GM18868 (cell line): ENCODE measurements around the gene C6orf62.
"Not testable (repeated sequence)": the region's sequence is repeated elsewhere in the genome, so short reads cannot be mapped to it uniquely, and the experiment has no call there.

Source experiments
- ATAC-seq: cut with Tn5 transposase; IDR thresholded peaks from one replicate; pipeline ENCODE4 v1.9.1; 2021; ENCODE audit warnings: mild to moderate bottlenecking, moderate library complexity; ENCODE audit not compliant: unreplicated experiment

C6orf62 gene

DNA sequence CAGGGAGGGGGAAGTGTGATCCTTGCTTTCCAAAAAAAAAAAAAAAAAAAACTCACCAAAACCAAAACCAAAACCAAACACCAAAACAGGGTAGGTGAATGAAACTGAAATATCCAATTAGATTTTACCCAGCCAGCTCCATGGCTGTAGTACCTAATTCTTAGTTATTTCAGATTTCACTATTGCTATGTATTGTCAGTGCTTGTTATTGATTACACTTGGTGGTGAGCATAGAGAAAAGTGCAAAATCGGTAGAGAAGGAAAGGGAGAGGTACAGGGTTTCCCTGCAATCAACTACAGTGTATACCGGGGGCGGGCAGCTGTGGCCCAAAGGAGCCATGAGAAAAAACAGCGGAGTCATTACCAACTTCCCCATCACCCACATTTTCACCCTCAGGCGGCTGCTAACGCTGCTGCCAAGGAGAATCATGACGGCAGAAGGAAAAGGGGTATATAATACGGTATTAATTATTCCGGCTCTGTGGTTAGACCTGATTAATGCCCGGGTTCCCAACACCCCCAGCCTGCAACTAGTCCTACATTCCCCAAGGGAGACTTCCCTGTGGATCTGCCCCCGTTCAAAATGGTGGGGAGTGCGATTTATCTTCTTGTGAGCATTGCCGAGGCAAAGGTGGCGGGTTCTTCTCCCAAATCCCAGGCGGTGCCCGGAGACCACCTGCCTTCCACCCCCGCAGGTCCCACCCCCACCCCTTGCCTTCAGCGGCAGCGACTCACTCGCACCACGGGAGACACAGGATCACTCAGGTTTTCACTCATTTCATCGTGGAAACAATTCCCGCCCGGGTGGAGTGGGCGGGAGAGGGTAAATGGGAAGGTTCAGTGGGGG lies at the start of gene C6orf62:
Gene C6orf62 (minus strand): TSS at position 30 of the 847 bp plus-strand sequence. CDS start 486 bp downstream, outside the sequence.
- ATAC-seq, result no peak

- no peak for ATAC-seq
These were observed 49.4 kb upstream of the C6orf62 start for GRCh38 chr6:24768361-24768760.

DNA sequence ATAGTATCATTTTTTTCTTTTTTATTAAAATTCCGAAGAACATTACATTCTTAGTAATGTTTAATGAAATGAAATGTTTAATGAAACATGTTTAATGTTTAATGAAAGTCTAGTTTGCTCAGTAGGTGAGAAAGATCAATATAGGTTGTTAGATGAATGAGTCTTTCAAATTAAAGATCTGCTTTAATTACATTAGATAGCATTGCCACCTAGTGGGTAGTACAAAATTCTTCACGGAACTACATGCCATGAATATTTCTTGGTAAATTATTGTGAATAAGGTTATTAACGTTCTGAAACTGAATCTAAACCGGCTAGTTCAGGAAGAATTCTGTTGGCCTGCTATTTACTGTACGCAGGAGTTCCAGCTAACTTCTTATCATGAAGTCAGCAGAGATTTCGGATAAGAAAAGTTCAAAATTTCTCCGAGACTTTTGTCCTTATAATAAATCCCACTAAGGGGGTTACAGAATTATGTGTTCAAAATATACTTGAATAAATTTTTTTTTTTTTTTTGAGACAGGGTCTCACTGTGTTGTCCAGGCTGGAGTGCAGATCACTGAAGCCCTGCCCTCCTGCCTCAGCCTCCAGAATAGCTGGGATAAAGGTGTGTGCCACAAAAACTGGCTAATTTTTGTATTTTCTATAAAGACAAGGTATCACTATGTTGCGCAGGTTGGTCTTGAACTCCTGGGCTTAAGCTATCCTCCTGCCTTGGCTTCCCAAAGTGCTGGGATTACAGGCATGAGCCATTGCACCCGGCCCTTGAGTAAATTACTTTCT lies 47.9 kb upstream of the C6orf62 start:
- ATAC-seq, result no peak

GRCh38 chr6:24765968-24766367 lies 47.0 kb upstream of the C6orf62 start:
- not testable (repeated sequence) for ATAC-seq

- ATAC-seq, result not testable (repeated sequence)
These were observed 46.2 kb upstream of the C6orf62 start for GRCh38 chr6:24764833-24765828.

DNA sequence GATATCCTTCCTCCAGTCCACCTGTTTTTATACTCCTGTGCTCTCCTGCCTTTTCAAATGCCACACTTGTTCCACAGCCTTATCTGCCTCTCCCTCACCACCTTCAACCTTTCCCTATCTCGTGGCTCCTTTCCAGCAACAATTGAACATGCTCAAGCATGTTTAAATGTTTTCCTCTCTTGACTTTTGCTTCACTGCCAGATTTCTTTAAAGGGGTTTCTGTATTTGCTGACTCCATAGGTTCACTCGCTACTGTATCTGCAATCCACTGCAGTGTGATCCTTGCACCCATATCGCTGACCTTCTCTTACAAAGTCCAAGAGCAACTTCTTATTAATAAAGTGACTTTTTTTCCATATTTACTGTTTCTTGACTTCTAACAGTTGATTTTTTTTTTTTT lies 44.6 kb upstream of the C6orf62 start:
- no peak for ATAC-seq

DNA sequence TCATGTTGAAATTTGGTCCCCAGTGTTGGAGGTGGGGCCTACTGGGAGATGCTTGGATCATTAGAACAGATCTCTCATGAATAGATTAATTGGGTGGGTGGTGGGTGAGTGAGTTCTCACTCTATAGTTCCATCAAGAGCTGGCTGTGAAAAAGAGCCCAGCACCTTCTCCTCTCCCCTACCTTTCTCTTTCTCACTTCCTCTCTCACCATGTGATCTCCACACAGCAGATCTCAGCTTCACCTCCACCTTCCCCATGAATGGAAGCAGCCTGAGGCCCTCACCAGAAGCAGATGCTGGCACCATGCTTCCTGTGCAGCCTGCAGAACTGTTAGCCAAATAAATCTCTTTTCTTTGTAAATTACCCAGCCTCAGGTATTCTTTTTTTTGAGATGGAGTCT lies 42.9 kb upstream of the C6orf62 start:
- no peak for ATAC-seq

GRCh38 chr6:24761193-24761835 lies 42.4 kb upstream of the C6orf62 start:
- no peak for ATAC-seq

DNA sequence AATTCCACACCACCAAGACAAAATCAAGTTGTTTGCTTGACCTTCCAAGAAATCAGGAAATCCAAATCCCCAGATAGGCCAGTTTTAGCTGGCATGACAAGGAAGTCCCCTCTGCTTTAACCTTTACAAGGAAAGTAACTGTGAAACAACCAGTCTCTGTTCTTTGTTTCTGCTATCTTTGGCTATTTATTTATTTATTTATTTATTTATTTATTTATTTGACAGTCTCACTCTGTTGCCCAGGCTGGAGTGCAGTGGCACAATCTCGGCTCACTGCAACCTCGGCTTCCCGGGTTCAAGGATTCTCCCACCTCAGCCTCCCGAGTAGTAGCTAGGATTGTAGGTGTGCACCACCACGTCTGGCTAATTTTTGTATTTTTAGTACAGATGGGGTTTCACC lies 41.3 kb upstream of the C6orf62 start:
- no peak for ATAC-seq

DNA sequence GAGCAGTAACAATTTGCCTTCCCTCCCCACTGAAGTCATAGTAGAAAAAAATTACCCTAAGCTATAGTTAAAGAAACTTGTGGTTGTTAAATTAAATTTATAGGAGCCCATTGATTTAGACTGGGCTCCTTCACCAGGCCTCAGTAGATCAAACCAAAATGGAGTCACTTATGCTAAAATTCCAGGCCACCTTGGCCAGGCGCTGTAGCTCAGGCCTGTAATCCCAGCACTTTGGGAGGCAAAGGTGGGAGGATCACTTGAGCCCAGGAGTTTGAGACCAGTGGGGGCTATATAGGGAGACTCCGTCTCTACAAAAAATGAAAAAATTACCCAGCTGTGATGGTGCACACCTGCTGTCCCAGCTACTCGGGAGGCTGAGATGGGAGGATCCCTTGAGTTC lies 40.8 kb upstream of the C6orf62 start:
- ATAC-seq, result no peak

DNA sequence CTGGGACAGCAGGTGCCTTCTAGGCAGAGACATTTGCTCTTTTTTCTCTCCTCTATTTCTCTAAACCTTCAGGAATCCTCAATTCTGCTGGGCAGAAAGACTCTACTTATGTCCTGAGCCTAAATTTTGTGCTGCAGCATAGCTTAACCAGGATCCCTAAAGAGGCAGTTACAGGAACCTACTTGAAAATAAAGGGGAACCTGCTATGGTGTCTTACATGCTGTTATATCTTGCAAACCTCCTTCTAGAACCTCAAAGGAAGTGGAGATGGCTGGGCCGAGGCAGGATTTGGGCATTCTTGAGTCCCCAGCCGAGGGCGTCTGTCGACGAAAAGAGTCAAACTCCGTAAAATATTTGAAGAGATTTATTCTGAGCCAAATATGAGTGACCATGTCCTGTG lies 38.7 kb upstream of the C6orf62 start:
- no peak for ATAC-seq

DNA sequence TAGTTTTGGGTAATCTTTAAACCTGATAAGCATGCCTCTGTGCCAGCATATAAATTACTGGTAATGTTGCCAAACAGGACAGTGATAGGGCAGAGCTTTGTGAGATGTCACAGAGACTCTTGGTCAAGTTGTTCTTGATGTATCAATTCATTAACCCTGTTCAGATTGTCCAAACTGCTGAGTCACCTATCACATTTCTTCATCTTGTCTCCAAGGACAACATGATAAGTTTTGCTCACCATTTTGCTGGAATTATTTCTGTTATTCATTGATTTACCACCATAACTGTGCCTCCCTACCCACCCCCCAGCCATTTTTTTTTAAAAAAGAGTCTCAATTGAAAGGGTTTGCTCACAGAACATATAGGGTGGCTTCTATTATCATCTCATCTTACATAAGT lies 36.3 kb upstream of the C6orf62 start:
- ATAC-seq, result no peak

- ATAC-seq, result not testable (repeated sequence)
These were observed 35.4 kb upstream of the C6orf62 start for GRCh38 chr6:24754378-24754777.

GRCh38 chr6:24753545-24753944 lies 34.6 kb upstream of the C6orf62 start:
- no peak for ATAC-seq

GRCh38 chr6:24752917-24753492 lies 34.1 kb upstream of the C6orf62 start:
- no peak for ATAC-seq

GRCh38 chr6:24752503-24752902 lies 33.5 kb upstream of the C6orf62 start:
- no peak for ATAC-seq

GRCh38 chr6:24750878-24751277 lies 31.9 kb upstream of the C6orf62 start:
- not testable (repeated sequence) for ATAC-seq

- ATAC-seq, result no peak
These were observed 30.3 kb upstream of the C6orf62 start for GRCh38 chr6:24749297-24749696.

DNA sequence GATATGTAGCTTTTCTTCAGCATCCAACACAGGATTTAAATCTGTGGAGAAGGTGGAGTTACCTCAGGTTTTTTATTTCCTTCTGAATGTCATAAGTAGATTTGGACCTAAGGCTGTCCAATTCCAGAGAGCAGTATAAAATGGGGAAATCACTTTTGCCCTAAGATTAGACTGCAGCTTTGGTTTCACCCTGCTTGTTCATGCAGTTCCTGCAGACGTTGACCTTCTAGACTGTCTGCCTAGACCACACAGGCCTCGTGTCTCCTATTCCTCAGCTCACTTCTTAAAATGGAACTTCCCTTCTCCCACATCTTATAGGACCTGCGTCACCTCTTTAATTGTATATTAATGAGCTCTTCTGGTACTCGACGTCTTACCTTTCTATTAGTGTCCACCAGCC lies 26.0 kb upstream of the C6orf62 start:
- no peak for ATAC-seq

DNA sequence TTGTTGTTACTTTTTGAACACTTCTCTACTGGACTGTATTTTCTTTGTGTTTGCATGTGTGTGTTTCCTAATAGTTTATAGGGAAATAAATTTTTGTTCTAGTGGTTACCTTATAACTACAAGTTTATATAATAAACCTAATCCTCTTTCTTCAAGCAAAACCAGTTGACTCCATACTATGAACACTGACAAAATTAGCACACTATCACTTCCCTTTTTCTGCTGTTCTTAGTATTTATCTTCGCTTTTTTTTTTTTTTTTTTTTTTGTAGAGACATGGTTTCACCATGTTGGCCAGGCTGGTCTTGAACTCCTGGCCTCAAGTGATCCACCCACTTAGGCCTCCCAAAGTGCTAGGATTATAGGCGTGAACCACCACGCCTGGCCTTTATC lies 25.0 kb upstream of the C6orf62 start:
- ATAC-seq, result peak; percentile 44
